GM18951 (cell line): ENCODE measurements around the gene IAH1.

Experiments used
- POLR2A ChIP-seq: IDR thresholded peaks from 4 replicates; pipeline ENCODE4 v1.6.1; 2011; ENCODE audit warnings: mild to moderate bottlenecking; ENCODE audit not compliant: insufficient read length, insufficient read depth; ENCODE audit errors: extremely low read depth
- in situ Hi-C: fragments of 300-500 bp; cut with MboI; formaldehyde crosslinking; loops from one replicate; pipeline ENCODE4 v1.12.0; 2022; ENCODE audit warnings: low sequenced_read_pairs, mixed read lengths, inconsistent platforms; ENCODE audit not compliant: unreplicated experiment

IAH1 gene, protein sequence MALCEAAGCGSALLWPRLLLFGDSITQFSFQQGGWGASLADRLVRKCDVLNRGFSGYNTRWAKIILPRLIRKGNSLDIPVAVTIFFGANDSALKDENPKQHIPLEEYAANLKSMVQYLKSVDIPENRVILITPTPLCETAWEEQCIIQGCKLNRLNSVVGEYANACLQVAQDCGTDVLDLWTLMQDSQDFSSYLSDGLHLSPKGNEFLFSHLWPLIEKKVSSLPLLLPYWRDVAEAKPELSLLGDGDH

GRCh38 chr2:9474361-9475057 is at the start of gene IAH1:
TSS of gene IAH1 (plus strand) at chr2:9474551. CDS start at chr2:9474567, 16 bp downstream.
- in situ Hi-C loops, result no loop called here
- peak; percentile 80 for TF ChIP-seq POLR2A

DNA sequence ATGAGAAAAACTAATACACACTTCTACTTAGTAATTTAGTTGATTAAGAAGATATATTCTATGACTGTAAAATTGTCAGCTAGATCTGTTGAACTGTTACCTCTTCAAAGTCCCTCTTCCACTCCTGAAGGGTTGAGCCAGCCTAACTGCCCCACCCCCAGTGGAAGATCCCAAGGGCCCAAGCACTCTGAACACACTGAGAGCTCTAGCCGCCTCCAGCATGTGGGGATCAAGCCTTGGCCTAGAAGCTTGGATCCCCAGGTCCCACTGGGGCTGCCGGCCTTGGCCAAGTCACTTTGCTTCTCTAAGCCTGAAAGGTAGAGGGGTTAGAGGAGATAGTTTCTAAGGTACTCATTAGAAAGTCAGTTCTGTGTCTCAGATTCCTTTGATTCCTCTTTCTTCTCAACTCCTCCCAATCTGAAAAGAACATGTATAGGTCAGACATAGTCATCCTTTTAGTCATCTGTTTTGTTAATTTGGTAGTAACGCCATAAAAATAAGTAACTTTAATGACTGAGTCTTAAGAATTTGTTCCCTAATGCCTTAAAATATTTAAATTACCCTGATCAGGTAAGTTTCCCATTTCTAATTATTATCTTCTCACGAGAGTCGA is 45.3 kb upstream of the IAH1 start:
- TF ChIP-seq POLR2A, result no peak
- in situ Hi-C loops, result no loop called here

DNA sequence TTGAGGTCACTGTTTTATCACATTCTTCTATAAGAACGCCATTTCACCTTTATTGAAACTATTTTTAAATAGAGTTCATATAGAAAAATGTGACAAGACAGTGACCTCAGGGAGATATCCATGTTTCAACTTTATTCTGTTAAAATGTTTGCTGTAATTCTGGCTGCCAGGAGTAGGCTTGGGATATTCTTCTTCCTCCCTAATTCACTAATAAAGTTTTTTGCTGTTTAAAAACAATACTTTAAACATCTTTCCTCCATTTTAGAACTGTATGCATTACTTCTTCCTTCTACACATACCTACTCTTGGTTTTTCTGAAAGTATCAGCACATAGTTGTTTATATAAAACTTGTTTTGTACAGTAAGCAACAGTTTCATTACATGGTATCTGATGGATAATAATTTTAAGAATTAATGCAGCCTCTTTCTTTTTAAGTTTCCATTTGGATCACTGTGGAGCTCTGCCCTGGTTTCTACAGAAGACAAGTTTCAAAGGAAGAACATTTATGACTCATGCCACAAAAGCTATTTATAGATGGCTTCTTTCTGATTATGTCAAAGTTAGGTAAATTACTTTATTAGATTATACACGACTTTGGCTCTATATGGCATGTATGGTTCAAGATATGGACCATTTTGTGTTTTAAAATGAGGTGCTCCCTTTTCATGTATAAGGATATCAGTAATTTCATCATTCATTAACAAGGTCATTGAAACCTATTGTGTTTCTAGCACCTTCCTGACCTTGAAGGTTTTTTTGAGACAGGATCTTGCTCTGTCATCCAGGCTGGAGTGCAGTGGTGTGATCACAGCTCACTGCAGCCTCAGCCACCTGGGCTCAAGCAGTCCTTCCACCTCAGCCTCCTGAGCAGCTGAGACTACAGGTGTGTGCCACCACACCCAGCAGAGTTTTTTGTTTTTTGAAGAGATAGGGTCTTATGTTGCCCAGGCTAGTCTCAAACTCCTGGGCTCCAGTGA is 43.7 kb upstream of the IAH1 start:
- no peak for TF ChIP-seq POLR2A
- in situ Hi-C loops, result no loop called here

GRCh38 chr2:9434489-9434888 is 39.9 kb upstream of the IAH1 start:
- in situ Hi-C loops, result no loop called here
- TF ChIP-seq POLR2A, result no peak

GRCh38 chr2:9439536-9439935 is 34.8 kb upstream of the IAH1 start:
- TF ChIP-seq POLR2A, result no peak
- in situ Hi-C loops, result no loop called here

GRCh38 chr2:9440058-9440727 is 34.2 kb upstream of the IAH1 start:
- in situ Hi-C loops, result no loop called here
- TF ChIP-seq POLR2A, result no peak

- no peak for TF ChIP-seq POLR2A
- in situ Hi-C loops, result no loop called here
Measured at GRCh38 chr2:9441556-9441955, 32.8 kb upstream of the IAH1 start.

GRCh38 chr2:9443526-9443925 is 30.8 kb upstream of the IAH1 start:
- in situ Hi-C loops, result no loop called here
- TF ChIP-seq POLR2A, result no peak

DNA sequence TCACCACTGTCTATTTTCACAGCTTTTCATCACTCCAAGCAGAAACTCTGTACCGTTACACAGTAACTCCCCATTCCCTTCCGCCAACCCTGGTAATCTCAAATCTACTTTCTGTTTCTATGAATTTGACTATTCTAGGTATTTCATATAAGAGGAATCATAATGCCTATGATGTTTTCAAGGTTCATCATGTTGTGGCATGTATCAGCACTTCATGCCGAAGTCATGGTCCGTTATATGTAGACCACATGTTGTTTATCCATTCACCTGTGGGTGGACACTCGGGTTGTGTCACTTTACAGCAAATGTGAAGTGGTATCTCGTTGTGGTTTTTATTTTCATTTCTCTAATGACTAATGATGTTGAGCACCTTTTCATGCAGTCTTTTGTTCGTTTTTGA is 29.3 kb upstream of the IAH1 start:
- in situ Hi-C loops, result no loop called here
- TF ChIP-seq POLR2A, result no peak

GRCh38 chr2:9451231-9451630 is 23.1 kb upstream of the IAH1 start:
- in situ Hi-C loops, result no loop called here
- TF ChIP-seq POLR2A, result no peak

DNA sequence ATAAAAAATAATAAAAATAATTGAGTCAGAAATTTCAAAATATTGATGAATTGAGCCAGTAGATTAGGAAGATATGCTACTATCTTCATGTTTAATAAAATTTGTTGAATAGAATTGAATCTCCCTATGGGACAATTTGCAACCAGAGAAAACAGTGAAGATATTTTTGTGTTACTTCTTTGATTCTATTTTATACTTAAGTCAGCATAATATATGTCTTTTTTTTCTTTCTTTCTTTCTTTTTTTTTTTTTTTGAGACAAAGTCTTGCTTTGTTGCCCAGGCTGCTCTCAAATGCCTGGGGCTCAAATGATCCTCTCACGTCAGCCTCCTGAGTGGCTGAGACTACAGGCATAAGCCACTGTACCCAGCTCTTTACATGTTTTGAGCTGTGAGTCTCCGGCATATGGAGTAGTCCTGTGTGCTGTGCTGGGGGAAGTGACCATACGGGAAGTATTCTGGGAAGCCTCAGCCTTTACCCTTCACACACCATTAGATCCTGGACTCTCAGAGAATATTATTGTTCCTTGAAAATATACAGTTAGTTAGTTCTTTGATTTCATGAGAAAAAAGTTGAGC is 13.8 kb upstream of the IAH1 start:
- in situ Hi-C loops, result no loop called here
- no peak for TF ChIP-seq POLR2A

GRCh38 chr2:9461079-9461478 is 13.3 kb upstream of the IAH1 start:
- in situ Hi-C loops, result no loop called here
- TF ChIP-seq POLR2A, result no peak
